ENCODE data around the gene SORCS2.

The SORCS2 gene

GRCh38 chr4:7367406-7367805, 175.1 kb downstream of the SORCS2 start:
- no peak for TF ChIP-seq CTCF (IDR thresholded peaks at IDR 0.05; ENCODE audit: extremely low read depth, insufficient read depth, missing control alignments)
- no peak for DNase-seq (ENCODE audit: low spot score)
- in situ Hi-C loops (cut with MboI; ENCODE audit: low pct_unique_long_range_greater_than_20kb, low sequenced_read_pairs, unreplicated experiment) = no loop called here

DNA sequence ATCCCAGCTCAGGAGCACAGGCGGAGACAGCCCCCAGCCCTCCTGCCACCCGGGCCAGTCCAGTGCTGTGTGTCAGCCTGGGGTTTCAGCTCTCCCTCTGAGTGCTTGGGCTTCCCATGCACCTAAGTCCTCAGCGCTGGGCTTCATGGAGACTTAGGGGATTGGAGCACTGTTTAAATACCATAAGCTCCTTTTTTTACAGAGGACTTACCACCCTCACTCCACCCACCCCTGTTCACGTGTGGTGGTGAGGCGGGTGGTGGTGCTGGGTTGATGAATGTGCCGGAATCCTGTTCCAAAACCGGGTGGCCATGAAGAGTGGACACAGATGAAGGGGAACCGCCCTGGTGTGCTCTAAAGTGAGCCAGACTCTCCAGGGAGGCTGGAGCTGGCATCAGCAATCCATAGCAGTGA, 175.5 kb downstream of the SORCS2 start:
- no peak for DNase-seq (ENCODE audit: low spot score)
- in situ Hi-C loops (cut with MboI; ENCODE audit: low pct_unique_long_range_greater_than_20kb, low sequenced_read_pairs, unreplicated experiment) = no loop called here
- TF ChIP-seq CTCF (IDR thresholded peaks at IDR 0.05; ENCODE audit: extremely low read depth, insufficient read depth, missing control alignments) = no peak

DNA sequence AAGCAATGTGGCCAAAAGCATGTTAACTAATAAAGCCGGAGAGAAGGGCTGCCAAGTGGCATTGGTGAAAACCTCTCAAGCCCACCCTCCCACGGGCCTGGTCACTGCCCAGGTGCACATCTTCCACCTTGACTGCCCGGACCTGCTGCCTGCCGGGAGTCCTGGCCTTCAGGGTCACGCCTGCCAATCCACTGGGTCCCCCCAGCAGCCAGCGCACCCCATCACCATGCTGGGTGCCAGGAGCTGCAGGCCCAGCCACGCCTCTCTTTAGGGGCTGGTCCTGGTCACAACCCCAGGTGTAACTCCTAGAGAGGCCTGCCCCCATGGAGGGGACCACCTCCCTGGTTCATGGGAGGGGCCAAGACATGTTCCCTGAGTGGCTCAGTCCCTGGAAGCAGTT, 176.0 kb downstream of the SORCS2 start:
- TF ChIP-seq CTCF (IDR thresholded peaks at IDR 0.05; ENCODE audit: extremely low read depth, insufficient read depth, missing control alignments) = no peak
- DNase-seq (ENCODE audit: low spot score) = no peak
- in situ Hi-C loops (cut with MboI; ENCODE audit: low pct_unique_long_range_greater_than_20kb, low sequenced_read_pairs, unreplicated experiment) = no loop called here

GRCh38 chr4:7369511-7369910, 177.2 kb downstream of the SORCS2 start:
- in situ Hi-C loops (cut with MboI; ENCODE audit: low pct_unique_long_range_greater_than_20kb, low sequenced_read_pairs, unreplicated experiment) = no loop called here
- TF ChIP-seq CTCF (IDR thresholded peaks at IDR 0.05; ENCODE audit: extremely low read depth, insufficient read depth, missing control alignments) = no peak
- no peak for DNase-seq (ENCODE audit: low spot score)

- in situ Hi-C loops (cut with MboI; ENCODE audit: low pct_unique_long_range_greater_than_20kb, low sequenced_read_pairs, unreplicated experiment) = no loop called here
- no peak for TF ChIP-seq CTCF (IDR thresholded peaks at IDR 0.05; ENCODE audit: extremely low read depth, insufficient read depth, missing control alignments)
- DNase-seq (ENCODE audit: low spot score) = no peak
These were observed 177.7 kb downstream of the SORCS2 start for GRCh38 chr4:7370038-7370437.

DNA sequence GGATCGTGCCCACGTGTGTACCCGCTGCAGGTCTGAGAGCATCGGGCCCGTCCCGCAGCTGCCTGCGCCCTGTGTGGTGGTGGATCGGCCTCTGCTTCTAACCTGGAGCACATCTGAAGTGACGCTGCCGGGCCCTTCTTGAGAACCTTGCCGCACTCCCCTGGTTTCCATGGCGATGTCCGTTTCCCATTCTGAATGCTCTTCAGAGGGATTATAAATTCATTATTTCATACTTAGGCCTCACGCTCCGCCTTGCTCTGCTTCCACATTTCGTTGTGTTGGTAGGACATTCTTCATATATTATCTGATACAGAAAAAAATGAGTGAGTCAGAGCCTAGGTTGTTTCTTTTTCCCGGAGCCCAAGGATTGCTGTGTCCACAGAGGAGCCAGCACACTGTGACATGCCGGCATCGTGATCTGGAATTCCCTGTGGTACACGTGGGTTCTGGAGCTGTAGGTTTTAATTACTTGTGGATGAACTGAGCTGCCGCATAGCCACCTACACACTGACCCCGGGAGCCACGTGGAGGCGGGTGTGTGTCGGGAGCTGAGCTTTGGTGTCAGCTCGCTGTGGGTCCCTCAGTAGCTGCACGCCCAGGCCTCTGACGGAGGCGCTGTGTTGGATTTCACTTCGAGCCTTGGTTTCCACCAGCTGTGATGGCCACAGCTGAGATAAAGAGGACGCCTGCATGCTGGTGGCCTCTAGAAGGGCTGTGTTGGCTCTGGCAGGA, 179.0 kb downstream of the SORCS2 start:
- in situ Hi-C loops (cut with MboI; ENCODE audit: low pct_unique_long_range_greater_than_20kb, low sequenced_read_pairs, unreplicated experiment) = no loop called here
- no peak for DNase-seq (ENCODE audit: low spot score)
- no peak for TF ChIP-seq CTCF (IDR thresholded peaks at IDR 0.05; ENCODE audit: extremely low read depth, insufficient read depth, missing control alignments)
